GM12878 (cell line): ENCODE measurements around the gene BIRC6.

Source experiments
- CTCF ChIP-seq, 3 experiments: IDR thresholded peaks in 2 of 3; conservative IDR thresholded peaks in 1 of 3; 2 replicates each; pipeline ENCODE4 v1.5.1; 2011; ENCODE audit warnings: low read depth in 3 of 3, low read length in 3 of 3, mild to moderate bottlenecking in 3 of 3, control low read depth in 2 of 3, moderate library complexity in 2 of 3, inconsistent platforms in 1 of 3, mixed read lengths in 1 of 3; ENCODE audit not compliant: control insufficient read depth in 2 of 3, insufficient read depth in 1 of 3; ENCODE audit errors: extremely low read depth in 1 of 3
- EZH2 ChIP-seq: IDR thresholded peaks from 2 replicates; pipeline ENCODE4 v1.6.1; 2012; ENCODE audit warnings: low read depth, mild to moderate bottlenecking, control low read depth, inconsistent platforms, low read length, borderline replicate concordance; ENCODE audit not compliant: control insufficient read depth
- HDAC2 ChIP-seq: fragments of 200-600 bp; sonication (generic); IDR thresholded peaks from 2 replicates; pipeline ENCODE4 v1.6.1; 2017
- TF ChIP-seq, protein P1 (sequence below): IDR thresholded peaks from 2 replicates; pipeline ENCODE4 v1.6.1; 2012; ENCODE audit warnings: low read depth, low read length, improper control_type of control experiment
- TF ChIP-seq, protein P2 (sequence below): IDR thresholded peaks from 2 replicates; pipeline ENCODE4 v1.6.1; 2012; ENCODE audit warnings: low read depth, low read length, improper control_type of control experiment

DNA sequence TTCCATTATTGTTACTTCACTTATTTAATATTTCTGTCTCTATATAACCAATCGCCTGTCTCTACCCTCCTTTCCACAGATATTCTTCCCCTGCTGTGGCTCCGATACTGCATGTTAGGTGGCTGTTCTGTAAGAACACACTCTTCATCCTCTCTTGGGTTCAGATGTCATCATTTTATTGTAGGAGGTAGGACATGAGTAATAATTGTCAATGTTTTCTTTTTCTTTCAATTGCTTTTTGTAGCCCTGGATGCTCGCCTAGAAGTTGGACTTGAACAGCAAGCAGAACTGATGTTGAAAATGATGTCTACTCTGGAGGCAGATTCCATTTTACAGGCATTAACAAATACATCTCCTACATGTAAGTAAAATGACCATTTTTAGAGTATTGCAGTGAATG is 128.6 kb downstream of the BIRC6 start:
- TF ChIP-seq HDAC2 (no peak), CTCF (IDR thresholded peaks at IDR 0.05 in 2 of 3, conservative IDR thresholded peaks at IDR 0.05 in 1 of 3; ENCODE audit: control insufficient read depth in 2 of 3, extremely low read depth in 1 of 3, insufficient read depth in 1 of 3, low read depth in 3 of 3, low read length in 3 of 3) (no peak), EZH2 (no peak)
- TF ChIP-seq, protein P1, sequence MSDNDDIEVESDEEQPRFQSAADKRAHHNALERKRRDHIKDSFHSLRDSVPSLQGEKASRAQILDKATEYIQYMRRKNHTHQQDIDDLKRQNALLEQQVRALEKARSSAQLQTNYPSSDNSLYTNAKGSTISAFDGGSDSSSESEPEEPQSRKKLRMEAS: no peak
- TF ChIP-seq, protein P2, sequence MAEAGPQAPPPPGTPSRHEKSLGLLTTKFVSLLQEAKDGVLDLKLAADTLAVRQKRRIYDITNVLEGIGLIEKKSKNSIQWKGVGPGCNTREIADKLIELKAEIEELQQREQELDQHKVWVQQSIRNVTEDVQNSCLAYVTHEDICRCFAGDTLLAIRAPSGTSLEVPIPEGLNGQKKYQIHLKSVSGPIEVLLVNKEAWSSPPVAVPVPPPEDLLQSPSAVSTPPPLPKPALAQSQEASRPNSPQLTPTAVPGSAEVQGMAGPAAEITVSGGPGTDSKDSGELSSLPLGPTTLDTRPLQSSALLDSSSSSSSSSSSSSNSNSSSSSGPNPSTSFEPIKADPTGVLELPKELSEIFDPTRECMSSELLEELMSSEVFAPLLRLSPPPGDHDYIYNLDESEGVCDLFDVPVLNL: no peak
